Measurements from ENCODE around the gene TBC1D3D.
"Not testable (repeated sequence)": the region's sequence is repeated elsewhere in the genome, so short reads cannot be mapped to it uniquely, and the experiment has no call there.

Gene TBC1D3D

GRCh38 chr17:38003676-38004075 lies at the start of gene TBC1D3D:
TSS of gene TBC1D3D (plus strand) at chr17:38003976. CDS start at chr17:38005561, 1,585 bp downstream.
- DNase-seq (ENCODE audit: low read depth) = not testable (repeated sequence)

GRCh38 chr17:37988960-37989359 lies 14.8 kb upstream of the TBC1D3D start, which contains the start of gene TBC1D3L:
TSS of gene TBC1D3L (minus strand) at chr17:37989060. CDS start at chr17:37987520, 1,540 bp downstream.
- not testable (repeated sequence) for DNase-seq (ENCODE audit: low read depth)

Measured in HS-5 (cell line).